HG03175 (cell line): ENCODE results near the gene CRY2.

Experiments
- ATAC-seq: cut with Tn5 transposase; IDR thresholded peaks from one replicate; pipeline ENCODE4 v1.9.1; 2021; ENCODE audit warnings: mild to moderate bottlenecking, moderate library complexity; ENCODE audit not compliant: unreplicated experiment

CRY2 gene

GRCh38 chr11:45928535-45929215 is 81.4 kb downstream of the CRY2 start:
- ATAC-seq = no peak

- ATAC-seq = peak; percentile 17
Observed at GRCh38 chr11:45929486-45930030, 82.3 kb downstream of the CRY2 start.

GRCh38 chr11:45930031-45930794 is 82.9 kb downstream of the CRY2 start:
- ATAC-seq = peak; percentile 97

- ATAC-seq = no peak
Observed at GRCh38 chr11:45930951-45931570, 83.8 kb downstream of the CRY2 start.

GRCh38 chr11:45931739-45932138 is 84.5 kb downstream of the CRY2 start:
- no peak for ATAC-seq

GRCh38 chr11:45932217-45932616 is 84.9 kb downstream of the CRY2 start:
- no peak for ATAC-seq
